Endothelial cell (in vitro differentiated cells): ENCODE results near the gene XRCC4. TPM values are rescaled to one million over a fixed set of nuclear protein-coding genes. Genes with fewer than 3 reads are reported as not detected.

ENCODE experiments used
- DNase-seq: peaks from one replicate; pipeline ENCODE4 v3.0.0; 2021; ENCODE audit warnings: low spot score
- H3K27ac Mint-ChIP-seq: one replicate; pipeline ENCODE4 v1.8.0; 2021; ENCODE audit warnings: mixed read lengths, inconsistent platforms; ENCODE audit not compliant: unreplicated experiment
- H3K27me3 Mint-ChIP-seq: one replicate; pipeline ENCODE4 v1.8.0; 2021; ENCODE audit warnings: mild to moderate bottlenecking, moderate library complexity, mixed read lengths, inconsistent platforms; ENCODE audit not compliant: unreplicated experiment
- H3K36me3 Mint-ChIP-seq: one replicate; pipeline ENCODE4 v1.8.0; 2021; ENCODE audit warnings: mild to moderate bottlenecking, low read depth, mixed read lengths, inconsistent platforms; ENCODE audit not compliant: unreplicated experiment
- H3K4me1 Mint-ChIP-seq: one replicate; pipeline ENCODE4 v1.8.0; 2021; ENCODE audit warnings: mild to moderate bottlenecking, mixed read lengths, inconsistent platforms; ENCODE audit not compliant: unreplicated experiment
- H3K4me3 Mint-ChIP-seq: one replicate; pipeline ENCODE4 v1.8.0; 2021; ENCODE audit warnings: mild to moderate bottlenecking, mixed read lengths, inconsistent platforms; ENCODE audit not compliant: unreplicated experiment
- H3K9me3 Mint-ChIP-seq: one replicate; pipeline ENCODE4 v1.8.0; 2021; ENCODE audit warnings: mixed read lengths, inconsistent platforms; ENCODE audit not compliant: unreplicated experiment
- total RNA-seq: library from RNA; stranded (reverse); fragmentation: NEBNext Ultra II Directional; extraction: Animal tissue kit (Norgen Biotek cat#: 25700); gene quantifications from one replicate; pipeline ENCODE4 v1.2.1, GENCODE V29; 2021; ENCODE audit not compliant: unreplicated experiment
- TF ChIP-seq, protein P1 (sequence below): fragments of 200-600 bp; sonication (generic); IDR thresholded peaks from one replicate; pipeline ENCODE4 v1.5.0; 2021; ENCODE audit warnings: antibody characterized with exemption; ENCODE audit not compliant: unreplicated experiment

Gene XRCC4
- total RNA-seq, 1 donor from 2014 or later = 6.8 TPM

DNA sequence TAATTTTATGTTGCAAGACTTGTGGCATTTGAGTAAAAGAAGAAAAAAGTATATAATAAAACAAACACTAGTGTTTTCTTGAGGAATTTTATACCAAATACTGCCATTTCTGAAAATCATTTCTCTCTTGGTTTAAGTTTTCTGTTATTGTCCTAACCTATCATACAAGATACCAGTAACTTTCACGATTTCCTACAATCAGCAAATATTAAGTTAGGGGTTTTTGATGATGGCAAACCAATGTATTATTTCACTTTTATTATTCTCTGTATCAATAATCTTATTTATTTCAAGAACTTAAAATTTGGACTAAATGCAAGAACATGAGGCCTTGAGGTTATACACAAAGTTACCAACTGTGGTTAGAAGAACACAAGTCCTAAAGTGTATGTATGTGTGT lies 285.2 kb downstream of the XRCC4 start:
- no peak for DNase-seq
- Mint-ChIP-seq H3K36me3 (no peaks in the 10 kb centered on the region), H3K27me3 (peaks cover 4% of the 10 kb centered on the region), H3K27ac (no peak overlapping the region), H3K4me1 (no peaks in the 10 kb centered on the region), H3K4me3 (no peak overlapping the region), H3K9me3 (no peaks in the 10 kb centered on the region)
- TF ChIP-seq, protein P1, sequence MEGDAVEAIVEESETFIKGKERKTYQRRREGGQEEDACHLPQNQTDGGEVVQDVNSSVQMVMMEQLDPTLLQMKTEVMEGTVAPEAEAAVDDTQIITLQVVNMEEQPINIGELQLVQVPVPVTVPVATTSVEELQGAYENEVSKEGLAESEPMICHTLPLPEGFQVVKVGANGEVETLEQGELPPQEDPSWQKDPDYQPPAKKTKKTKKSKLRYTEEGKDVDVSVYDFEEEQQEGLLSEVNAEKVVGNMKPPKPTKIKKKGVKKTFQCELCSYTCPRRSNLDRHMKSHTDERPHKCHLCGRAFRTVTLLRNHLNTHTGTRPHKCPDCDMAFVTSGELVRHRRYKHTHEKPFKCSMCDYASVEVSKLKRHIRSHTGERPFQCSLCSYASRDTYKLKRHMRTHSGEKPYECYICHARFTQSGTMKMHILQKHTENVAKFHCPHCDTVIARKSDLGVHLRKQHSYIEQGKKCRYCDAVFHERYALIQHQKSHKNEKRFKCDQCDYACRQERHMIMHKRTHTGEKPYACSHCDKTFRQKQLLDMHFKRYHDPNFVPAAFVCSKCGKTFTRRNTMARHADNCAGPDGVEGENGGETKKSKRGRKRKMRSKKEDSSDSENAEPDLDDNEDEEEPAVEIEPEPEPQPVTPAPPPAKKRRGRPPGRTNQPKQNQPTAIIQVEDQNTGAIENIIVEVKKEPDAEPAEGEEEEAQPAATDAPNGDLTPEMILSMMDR = no peak

DNA sequence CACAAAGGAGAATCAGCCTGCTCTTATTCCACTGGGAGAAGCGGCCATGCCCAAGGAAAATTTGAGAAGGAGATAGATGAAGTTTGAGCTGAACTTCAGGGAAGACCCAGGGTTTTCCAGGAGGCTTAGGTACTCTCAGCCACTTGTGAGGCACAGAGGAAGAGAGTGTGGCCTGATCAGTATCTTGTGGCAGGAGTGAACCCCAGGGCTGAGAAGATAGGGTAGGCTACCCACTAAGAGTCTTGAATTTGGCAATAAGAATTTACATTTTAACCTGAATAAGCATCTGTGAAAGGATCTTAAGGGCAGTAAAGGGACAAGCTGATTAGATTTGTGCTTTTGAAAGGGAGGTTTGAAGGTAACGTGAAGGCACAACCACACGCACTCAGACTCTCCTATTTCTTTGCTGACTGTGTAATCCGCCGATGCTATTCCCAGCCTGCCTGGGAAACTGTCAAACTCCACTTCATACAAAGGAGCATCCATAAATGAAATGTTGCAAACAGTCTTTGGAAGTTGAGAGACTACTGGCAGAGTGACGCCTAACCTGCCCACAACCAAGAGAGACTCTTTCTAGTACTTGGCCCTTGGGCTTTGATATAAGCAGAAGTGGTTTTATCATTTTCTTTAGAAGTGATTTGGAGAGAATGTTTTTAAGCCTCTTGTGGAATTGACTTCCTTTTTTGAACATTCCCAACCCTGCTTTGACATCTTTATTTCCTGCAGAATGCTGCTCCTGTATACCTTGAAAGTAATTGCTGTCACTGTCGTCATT lies 286.0 kb downstream of the XRCC4 start:
- no peaks in the 10 kb centered on the region for H3K4me1 Mint-ChIP-seq
- TF ChIP-seq, protein P1 = no peak
- H3K9me3 Mint-ChIP-seq = no peaks in the 10 kb centered on the region
- no peak for DNase-seq
- H3K27ac Mint-ChIP-seq = no peak overlapping the region
- H3K4me3 Mint-ChIP-seq = no peak overlapping the region
- H3K27me3 Mint-ChIP-seq = peaks cover 4% of the 10 kb centered on the region
- H3K36me3 Mint-ChIP-seq = no peaks in the 10 kb centered on the region

DNA sequence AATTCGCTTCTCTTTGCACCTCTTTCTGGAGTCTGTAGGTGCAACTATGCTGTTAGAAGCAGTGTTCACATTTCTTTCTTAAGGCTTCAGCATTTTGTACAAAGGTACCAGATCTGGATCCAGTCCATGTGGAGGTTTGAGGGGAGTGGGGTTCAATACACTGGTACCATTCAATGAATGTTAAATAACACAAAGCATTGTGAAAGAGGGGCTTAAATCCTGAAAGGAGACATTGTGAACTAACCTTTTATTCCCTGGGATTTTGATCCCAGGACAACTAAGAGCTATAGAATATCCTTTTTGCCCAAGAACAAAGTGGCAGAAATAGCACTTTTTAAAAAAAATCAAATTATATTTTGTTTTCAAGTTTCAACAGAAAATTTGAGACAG lies 286.5 kb downstream of the XRCC4 start:
- no peaks in the 10 kb centered on the region for H3K4me1 Mint-ChIP-seq
- TF ChIP-seq, protein P1 = no peak
- no peak overlapping the region for H3K27ac Mint-ChIP-seq
- no peaks in the 10 kb centered on the region for H3K9me3 Mint-ChIP-seq
- H3K36me3 Mint-ChIP-seq = no peaks in the 10 kb centered on the region
- peaks cover 4% of the 10 kb centered on the region for H3K27me3 Mint-ChIP-seq
- no peak overlapping the region for H3K4me3 Mint-ChIP-seq
- DNase-seq = no peak

DNA sequence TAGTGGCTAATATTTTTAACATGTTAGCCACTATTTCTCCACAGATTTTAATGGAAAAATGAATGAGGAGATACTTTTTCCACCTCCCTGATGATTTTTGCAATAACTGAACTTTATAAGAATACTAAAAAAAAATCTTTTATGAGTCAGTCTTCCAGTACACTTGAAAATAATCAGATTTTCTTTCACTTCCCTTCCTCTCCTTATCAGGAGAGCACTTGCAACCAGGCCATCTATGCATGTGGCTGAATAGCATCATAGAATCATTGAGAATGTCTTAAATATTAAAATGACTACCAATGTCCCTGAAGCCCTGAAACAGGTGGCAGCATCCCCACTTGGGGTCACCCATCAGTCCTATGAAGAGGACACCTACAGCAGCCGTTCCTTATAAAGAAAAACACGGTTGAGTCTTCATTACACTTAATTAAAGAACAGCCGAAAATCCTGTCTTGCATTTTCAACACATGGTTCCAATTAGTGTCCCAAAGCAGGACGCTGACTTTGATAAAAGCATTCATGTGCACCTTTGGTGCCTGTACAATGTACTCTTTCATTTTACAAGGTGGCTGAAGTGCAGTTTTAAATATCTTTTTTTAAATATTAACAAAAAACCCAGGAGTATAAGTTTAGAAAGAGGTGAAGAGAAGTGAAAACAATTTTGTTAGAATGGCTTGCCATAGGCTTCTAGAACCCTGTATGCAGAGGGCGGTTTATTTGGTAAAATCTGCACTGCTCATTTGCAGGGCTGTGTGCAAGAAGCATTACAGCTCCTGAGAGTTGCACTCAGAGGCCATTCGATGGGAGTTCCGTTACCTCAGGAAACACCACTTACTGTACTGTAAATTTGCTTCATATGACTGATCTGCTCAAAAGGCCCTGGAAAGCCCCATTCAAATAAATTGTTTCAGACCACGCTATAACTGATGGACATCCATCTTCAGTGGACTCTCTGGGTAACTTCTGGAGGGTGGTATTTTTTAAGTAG lies 287.3 kb downstream of the XRCC4 start:
- H3K4me3 Mint-ChIP-seq = no peak overlapping the region
- TF ChIP-seq, protein P1 = no peak
- no peak for DNase-seq
- H3K36me3 Mint-ChIP-seq = no peaks in the 10 kb centered on the region
- H3K27me3 Mint-ChIP-seq = peaks cover 4% of the 10 kb centered on the region
- no peaks in the 10 kb centered on the region for H3K9me3 Mint-ChIP-seq
- no peak overlapping the region for H3K27ac Mint-ChIP-seq
- no peaks in the 10 kb centered on the region for H3K4me1 Mint-ChIP-seq
